Cardiac fibroblast (primary cell): ENCODE data around the gene MEN1.
A peak's percentile ranks its signal among the peaks of the same experiment; 100 is the strongest.

Experiments used
- DNase-seq, 2 donors: peaks; one replicate each; pipeline versions ENCODE4 v3.0.0 to v3.0.0-alpha.2; 2010; ENCODE audit warnings: low read depth in 2 of 2
- H3K4me3 ChIP-seq, 2 donors: replicated peaks in 1 of 2; 1 replicate in 1 of 2; 2 replicates in 1 of 2; pipeline ENCODE4 v1.5.1; 2011; ENCODE audit warnings: low read depth in 2 of 2, low read length in 2 of 2, mild to moderate bottlenecking in 2 of 2, moderate library complexity in 1 of 2
- TF ChIP-seq, protein P1 (sequence below): IDR thresholded peaks from one replicate; pipeline ENCODE4 v1.5.1; 2011; ENCODE audit warnings: low read depth, mild to moderate bottlenecking, low read length, inconsistent platforms

The MEN1 gene

DNA sequence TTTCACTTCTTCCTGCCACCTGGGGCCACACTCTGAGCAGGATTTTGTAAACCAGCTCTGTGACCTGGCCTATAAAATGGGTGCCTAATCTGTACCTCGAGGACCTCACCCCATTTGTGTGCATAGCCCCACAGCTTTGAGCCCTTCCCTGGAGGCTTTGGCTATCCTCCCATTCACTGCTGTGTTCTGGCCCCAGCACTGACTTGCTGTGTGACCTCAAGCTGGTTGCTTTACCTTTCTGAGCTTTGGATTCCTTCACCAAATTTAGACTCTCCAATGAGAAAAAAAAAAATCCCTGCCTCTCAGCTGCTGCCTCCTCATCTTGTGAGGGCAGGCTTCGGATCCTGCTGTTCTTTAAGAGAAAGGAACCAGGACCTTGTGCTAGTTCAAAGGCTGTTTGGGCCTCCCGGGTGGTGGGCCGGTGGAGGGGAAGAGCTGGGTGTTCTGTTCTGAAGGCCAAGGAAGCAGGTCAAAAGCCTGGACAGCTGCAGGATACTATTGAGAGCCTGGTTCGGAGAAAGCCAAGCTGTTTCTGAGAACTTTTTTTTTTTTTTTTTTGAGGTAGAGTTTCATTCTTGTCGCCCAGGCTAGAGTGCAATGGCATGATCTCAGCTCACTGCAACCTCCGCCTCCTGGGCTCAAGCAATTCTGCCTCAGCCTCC, 49.5 kb downstream of the MEN1 start:
- DNase-seq: no peak
- H3K4me3 ChIP-seq: no peak overlapping the region
- TF ChIP-seq, protein P1, sequence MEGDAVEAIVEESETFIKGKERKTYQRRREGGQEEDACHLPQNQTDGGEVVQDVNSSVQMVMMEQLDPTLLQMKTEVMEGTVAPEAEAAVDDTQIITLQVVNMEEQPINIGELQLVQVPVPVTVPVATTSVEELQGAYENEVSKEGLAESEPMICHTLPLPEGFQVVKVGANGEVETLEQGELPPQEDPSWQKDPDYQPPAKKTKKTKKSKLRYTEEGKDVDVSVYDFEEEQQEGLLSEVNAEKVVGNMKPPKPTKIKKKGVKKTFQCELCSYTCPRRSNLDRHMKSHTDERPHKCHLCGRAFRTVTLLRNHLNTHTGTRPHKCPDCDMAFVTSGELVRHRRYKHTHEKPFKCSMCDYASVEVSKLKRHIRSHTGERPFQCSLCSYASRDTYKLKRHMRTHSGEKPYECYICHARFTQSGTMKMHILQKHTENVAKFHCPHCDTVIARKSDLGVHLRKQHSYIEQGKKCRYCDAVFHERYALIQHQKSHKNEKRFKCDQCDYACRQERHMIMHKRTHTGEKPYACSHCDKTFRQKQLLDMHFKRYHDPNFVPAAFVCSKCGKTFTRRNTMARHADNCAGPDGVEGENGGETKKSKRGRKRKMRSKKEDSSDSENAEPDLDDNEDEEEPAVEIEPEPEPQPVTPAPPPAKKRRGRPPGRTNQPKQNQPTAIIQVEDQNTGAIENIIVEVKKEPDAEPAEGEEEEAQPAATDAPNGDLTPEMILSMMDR: no peak

DNA sequence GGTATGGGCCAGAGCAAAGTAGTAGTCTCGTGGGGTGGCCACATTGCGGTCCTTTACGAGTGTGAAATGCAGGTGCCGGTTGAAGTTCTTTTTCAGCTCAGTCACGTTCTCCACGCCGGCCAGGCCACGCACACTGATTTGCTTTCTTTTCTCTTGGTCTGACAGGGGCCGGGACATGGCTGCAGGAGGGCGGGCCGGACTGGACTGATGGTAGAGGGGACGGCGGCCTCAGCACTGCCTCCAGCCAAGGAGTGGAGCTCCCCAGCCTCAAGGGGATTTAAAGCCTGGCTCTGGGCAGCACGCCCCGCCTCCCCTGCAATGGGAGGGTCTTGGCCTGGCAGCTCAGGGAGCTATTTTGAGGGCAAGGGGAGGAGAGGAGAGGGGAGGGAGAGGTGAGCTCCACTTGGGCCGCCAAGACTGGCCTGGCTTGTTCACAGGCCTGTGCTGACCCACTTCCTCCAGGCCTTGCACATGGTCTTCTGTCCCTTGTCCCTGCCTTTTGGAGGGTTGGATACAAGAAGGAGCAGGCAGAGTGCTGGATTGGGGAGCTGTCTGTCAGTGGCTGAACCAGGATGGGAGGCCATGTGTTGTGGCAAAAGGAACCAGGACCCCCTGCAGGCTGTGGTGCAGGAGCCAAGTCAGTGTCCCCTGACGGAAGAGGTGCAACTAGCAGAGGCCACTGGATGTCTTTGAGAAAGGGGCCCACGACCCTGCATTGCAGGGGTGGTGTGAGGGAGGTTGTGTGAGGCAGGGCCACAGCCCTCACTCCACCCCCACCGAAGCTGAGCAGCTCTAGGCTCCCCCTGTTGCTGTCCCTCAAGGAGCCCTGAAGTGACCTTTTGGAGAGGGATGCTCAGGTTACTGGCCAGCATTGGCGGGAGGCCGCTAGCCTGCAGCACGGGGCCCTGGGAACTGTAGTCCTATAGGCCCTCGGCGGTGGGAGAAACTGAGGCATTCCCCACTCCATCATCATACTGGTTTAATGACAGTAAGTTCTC, 50.3 kb downstream of the MEN1 start, which contains the start of gene PYGM:
PYGM (minus strand) TSS at position 253 of the 998 bp plus-strand sequence; CDS start at position 177, 76 bp downstream.
- H3K4me3 ChIP-seq: peak within 1 kb of the TSS in 1 of 2 donors; percentile 2
- TF ChIP-seq, protein P1: no peak
- DNase-seq: peak; percentile 41 to 94

DNA sequence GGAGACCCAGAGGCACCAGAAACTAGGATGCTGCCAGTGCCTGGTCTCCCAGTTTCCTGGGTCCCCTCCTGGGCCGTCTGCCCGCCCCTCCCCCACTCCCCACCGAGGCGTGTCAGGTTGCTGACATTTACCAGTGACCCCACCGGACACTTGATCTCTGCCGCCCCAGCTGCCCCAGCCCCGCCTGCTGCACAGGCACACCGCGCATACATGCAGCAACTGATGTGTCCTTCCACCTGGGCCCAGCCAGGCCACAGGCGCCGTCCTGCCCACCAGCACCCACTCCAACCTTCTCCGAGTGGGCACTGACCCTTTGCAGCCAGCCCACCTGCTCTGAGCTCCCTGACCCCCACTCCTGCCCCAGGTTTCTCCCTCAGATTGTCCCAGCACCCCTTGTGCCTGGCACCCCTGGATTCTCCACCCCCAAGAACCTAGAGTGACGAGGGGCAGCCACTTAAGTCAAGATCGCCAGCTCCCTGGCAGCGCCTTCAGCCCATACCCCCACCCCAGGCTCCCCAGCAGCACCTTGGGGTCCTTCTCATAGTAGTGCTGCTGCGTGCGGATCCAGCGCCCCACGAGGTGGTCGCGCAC, 51.1 kb downstream of the MEN1 start:
- peak overlapping the region in 1 of 2 donors; percentile 2 for H3K4me3 ChIP-seq
- DNase-seq: no peak
- TF ChIP-seq, protein P1: no peak

DNA sequence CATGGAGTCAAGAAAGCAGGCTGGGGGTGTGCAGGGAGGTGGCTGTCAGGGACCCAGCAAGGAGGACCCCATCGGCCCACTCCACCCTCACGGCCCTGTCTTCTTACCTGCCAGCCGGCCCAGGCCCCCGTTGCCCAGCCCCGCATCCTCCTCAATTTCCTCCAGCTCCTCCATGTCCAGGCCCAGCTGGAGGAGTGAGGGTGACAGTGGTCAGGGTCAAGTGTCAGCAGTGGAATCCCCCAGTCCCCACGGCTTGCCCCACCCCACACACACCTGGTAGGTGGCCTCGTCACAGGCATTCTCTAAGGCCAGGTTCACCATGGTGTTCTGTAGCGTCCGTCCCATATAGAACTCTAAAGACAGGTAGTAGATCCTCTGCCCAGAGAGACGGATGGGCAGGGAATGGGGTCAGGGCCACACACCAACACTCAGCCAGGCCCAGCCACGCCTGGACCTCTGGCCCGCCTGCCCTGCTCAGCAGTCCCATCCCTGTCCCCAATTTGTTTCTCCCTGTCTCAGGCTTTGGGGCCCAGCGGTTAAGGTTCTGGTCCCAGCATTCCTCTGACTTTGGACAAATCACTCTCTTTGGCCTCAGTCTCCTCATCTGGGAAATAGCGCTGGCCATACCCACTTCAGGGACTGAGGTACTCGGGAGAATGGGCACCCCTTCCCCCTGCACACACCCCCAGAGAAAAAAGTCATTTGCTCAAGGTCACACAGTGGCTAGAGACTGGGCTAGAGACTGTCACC, 51.8 kb downstream of the MEN1 start:
- TF ChIP-seq, protein P1: no peak
- H3K4me3 ChIP-seq: no peak overlapping the region
- no peak for DNase-seq

DNA sequence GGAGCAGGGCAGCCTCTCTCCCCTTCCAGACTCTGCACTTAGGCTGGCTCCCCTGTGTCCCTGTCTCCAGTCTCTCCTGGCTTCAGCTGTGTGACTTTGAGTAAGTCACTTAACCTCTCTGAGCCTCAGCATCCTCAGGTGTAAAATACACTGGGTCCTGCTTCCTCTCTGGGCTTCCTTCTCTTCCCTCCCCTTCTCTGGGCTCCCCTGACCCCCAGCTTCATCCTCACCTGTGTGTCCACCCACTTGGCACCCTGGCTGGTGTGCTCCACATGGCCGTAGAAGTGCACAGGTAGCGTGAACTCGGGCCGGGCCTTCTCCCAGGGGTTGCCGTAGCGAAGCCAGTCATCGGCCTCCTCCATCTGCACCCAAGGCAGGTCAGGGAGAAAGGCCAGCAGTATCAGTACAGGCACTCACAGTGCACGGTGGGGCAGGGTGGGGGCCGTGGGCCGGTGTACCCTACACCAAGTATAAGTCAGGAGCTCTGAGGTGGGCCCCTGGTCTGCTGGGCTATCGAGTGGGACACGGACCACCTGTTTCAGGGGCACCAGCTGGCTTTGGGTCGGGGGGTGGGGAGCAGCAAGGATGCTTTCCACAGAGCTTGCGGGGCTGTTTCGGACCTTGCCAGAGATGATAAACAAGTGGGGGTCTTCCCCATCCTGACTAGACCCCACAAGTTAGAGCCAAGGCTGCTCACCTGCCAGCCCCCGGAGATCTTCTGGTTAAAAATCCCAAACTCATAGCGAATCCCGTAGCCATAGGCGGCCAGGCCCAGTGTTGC, 52.6 kb downstream of the MEN1 start:
- no peak overlapping the region for H3K4me3 ChIP-seq
- TF ChIP-seq, protein P1: no peak
- DNase-seq: no peak
